GM18909 (cell line): ENCODE data around the gene PKD1.

Experiments used
- ATAC-seq: cut with Tn5 transposase; IDR thresholded peaks from one replicate; pipeline ENCODE4 v1.9.1; 2021; ENCODE audit warnings: mild to moderate bottlenecking; ENCODE audit not compliant: unreplicated experiment, poor library complexity

PKD1 gene

DNA sequence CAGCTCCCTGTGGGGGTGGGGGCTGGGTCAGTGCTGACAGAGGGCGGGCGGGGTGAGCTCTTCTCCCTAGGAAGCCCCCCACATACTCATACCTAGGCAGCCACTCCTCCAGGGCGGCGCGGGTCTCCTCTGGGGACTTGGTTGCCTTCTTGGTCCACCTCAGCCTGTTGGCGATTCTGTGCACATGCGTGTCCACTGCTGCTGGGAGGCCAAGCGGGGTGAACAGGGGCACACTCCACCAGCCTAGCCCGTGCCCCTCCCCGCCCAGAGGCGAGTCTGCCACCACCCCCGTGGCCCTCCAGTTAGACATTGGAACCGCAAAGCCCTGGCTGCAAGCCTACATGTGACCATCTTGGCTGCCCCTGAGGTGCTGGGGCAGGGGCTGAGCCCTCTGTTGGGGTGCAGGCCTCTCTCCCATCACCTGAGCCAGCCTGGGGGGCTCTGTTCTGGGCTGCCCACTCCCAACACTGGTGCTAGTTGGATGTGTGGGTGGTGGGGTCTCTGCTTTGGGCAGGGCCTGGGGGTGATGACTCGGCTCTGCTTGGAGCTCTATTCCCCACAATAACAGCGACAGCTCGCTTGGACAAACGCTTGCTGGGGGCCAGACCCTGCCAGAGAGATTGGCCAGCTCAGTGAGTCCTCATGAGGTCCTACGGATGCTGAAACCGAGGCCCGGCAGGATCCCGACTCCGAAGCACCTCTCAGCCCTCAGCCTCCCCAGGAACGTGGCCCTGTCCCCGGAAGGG lies 95.5 kb downstream of the PKD1 start:
- no peak for ATAC-seq

DNA sequence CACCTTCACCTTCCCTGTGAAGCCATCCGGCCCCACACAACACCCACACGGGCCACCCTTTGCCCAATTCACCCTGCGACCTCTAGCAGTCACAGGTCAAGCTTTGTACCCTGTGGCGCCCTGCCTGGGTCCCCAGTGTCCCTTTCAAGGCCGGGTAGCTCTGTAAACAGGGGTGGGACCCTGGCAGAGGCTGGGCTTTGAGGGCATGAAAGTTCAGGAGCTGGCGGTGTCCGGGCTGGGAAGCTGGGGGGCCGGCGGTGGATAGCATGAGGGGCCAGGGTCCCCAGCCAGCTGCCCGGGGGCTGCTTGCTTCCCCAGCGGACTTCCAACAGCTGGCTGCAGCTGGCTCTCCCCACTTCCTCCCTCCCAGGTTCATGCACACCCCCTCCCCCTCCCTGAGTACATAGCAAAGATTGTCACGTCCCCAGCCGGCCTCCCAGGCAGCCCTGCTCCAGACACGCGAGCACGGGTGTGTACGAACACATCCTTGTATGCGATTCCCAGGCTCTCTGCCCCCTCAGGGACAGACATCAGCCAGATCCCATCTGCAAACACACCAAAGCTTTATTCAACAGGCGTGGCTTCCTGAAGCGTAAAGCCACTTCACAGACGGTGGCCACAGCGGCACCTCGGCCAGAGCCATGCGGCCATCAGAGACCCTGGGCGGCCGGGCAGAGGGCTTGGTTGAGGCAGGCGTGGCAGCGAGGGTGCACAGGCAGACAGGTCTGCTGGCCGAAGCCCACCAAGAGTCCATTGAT lies 96.2 kb downstream of the PKD1 start:
- ATAC-seq, result no peak
